Ramos (cell line): ENCODE results near the gene SEMA4D.

ENCODE experiments used
- in situ Hi-C: fragments of 300-500 bp; cut with MboI; formaldehyde crosslinking; loops from one replicate; pipeline ENCODE4 v1.14.3; 2022; ENCODE audit warnings: low sequenced_read_pairs; ENCODE audit not compliant: unreplicated experiment

Gene SEMA4D, protein sequence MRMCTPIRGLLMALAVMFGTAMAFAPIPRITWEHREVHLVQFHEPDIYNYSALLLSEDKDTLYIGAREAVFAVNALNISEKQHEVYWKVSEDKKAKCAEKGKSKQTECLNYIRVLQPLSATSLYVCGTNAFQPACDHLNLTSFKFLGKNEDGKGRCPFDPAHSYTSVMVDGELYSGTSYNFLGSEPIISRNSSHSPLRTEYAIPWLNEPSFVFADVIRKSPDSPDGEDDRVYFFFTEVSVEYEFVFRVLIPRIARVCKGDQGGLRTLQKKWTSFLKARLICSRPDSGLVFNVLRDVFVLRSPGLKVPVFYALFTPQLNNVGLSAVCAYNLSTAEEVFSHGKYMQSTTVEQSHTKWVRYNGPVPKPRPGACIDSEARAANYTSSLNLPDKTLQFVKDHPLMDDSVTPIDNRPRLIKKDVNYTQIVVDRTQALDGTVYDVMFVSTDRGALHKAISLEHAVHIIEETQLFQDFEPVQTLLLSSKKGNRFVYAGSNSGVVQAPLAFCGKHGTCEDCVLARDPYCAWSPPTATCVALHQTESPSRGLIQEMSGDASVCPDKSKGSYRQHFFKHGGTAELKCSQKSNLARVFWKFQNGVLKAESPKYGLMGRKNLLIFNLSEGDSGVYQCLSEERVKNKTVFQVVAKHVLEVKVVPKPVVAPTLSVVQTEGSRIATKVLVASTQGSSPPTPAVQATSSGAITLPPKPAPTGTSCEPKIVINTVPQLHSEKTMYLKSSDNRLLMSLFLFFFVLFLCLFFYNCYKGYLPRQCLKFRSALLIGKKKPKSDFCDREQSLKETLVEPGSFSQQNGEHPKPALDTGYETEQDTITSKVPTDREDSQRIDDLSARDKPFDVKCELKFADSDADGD

DNA sequence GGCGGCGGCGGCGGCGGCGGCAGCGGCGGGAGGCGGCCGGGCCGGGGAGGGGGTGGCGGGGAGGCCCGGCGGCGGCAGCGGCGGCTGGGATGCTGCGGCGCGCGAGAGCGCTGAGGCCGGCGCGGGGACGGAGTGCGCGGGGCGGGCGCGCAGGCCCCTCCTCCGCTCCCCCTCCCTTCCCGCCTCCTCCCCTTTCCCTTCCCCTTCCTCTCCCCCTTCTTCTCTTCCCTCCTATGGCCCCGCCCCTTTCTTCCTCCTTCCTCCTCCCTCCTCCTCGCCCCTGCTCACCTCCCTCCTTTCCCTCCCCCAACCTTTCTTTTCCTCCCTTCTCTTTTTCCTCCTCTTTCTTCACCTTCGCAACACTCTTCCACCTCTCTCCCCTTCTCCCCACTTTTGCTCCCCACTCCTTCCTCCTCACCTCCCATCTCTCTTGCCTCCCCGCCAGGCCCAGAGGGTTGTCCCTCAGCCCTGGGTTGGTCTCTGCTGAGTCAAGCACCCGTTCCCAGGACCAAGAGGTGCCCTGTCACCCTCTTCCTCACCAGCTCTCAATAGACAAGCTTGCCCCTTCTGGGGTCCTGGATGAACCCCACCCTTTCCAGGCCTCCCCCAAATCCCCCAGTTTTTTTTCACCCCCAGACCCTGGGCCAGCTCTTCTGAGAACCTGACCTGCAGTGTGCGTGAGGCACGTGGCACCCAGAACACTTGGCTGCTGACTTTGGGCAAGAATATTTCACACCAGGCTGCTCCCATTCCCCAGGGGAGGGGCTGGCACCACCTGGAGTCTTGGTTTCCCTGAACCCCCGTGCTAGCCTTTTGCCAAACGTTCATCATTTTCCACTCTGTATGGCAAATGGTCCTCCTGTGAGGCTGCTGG is at the start of gene SEMA4D:
TSS of gene SEMA4D (minus strand) at position 136 of the 874 bp plus-strand sequence. CDS start 92,657 bp downstream, outside the sequence.
- in situ Hi-C loops = no loop called here

DNA sequence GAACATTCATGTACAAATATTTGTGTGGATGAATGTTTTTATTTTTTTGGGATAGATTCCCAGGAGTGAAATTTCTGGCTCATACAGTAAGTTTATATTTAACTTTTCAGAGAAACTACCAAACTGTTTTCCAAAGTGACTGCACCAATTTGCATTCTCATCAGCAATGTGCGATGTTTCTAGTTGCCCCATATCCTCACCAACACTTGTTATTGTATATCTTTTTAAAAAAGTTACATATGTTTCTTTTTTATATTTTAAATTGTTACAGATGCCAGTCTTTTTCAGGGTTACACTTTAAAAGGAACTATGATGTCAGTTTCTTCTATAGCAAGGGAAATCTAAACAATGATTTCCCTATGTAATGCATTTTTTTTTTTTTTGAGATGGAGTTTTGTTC is 49.1 kb upstream of the SEMA4D start:
- in situ Hi-C loops = loop anchor here (25.0 kb wide), 1 partner anchor 110 kb away; no protein-coding TSS in a partner anchor

DNA sequence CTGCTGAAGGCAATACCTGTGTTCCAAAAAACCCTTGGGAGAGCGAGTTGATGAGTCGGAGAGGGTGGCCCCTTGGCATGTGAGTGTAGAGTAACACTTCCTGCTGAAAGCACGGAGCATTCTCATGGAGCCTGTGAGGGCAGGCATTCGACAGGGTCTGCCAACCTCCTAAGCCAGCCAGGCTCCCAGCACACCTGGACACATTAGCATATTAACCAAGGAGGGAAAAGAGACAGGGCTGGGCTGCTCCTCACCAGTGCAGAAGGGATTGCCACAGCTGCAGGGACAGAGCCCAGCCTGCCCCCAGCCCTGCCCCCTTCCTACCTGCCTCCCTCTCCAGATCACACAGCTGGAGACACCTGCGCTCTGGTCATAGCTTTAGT is 46.4 kb upstream of the SEMA4D start:
- in situ Hi-C loops = loop anchor here (25.0 kb wide), 1 partner anchor 107 kb away; no protein-coding TSS in a partner anchor

DNA sequence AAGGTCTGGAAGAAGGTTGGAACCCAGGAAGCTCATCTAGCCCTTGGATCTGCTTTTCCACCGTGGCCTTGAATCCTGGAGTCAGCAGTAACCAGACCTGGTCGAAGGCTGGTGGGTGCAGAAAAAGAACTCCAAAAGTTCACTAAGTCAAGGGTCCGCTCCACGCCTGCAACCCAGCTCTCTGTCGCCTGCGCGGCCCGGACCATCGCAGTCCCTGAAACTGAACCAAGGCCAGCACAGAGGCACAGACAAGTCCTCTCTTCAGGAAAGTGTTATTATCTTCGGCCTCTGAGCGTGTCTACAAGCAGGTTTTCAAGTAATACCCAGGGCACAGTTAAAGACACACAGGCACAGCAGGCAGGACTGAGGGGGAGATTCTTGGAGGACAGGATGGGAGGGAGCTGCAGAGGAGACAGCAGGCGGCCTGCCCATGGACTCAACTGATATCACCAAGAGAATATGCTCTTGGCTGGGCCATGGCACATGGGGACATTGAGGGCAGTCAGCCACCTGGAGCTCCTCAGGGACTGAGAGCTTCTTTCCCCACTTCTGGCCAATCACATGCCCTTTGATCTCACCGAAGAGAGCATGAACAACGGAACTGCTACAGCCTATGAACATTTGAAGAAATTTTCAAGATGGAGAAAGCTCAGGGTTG is 45.8 kb upstream of the SEMA4D start:
- in situ Hi-C loops = loop anchor here (25.0 kb wide), 1 partner anchor 106 kb away; no protein-coding TSS in a partner anchor

DNA sequence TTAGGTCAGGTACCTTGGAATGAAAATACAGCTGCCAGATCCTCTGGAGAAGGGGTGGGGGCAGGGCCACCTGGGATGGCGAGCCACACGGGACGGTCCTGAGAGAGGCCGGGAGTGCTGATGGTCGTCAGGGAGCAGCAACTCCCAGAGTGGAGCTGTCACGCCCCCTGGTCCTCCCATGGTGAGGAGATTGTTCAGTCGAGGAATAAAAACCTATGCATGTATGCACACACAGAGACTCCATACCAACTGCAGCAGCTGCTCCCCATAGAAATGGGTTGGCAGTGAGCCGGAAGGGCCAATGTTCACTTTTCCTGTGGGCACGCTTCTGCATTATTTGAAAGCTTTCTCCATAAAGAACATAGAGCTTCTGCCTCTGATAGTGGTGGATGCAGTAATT is 45.2 kb upstream of the SEMA4D start:
- in situ Hi-C loops = loop anchor here (25.0 kb wide), 1 partner anchor 106 kb away; no protein-coding TSS in a partner anchor

DNA sequence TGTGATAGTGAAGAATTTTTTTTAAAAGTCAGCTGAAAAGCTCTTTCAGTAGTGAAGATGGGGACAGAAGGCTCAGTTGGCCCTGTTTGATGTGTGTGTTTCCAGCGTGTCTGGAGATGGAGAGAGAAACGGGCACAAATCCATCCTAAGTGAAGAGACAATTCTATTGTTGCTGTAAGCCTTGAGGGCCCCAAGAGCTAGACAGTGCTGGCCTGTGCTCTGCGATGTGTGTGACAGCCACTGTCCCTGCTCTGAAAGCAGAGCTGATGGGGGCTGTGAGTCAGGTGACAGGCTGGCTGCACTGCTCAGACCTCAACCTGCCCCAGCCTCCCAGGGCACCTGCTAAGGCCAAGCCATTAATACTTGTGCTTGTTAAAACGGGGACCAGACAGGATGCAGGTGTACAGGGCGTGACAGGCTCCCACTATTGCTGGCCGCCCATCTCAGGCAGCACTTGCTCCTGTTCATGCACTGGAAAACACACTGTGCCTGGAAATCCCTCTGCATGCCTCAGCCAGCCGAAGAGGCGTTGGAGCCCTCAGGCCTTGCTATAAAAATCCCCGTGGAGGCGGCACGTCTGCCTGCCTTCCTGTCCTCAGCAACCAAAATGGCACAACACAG is 44.6 kb upstream of the SEMA4D start:
- in situ Hi-C loops = loop anchor here (25.0 kb wide), 1 partner anchor 105 kb away; no protein-coding TSS in a partner anchor

DNA sequence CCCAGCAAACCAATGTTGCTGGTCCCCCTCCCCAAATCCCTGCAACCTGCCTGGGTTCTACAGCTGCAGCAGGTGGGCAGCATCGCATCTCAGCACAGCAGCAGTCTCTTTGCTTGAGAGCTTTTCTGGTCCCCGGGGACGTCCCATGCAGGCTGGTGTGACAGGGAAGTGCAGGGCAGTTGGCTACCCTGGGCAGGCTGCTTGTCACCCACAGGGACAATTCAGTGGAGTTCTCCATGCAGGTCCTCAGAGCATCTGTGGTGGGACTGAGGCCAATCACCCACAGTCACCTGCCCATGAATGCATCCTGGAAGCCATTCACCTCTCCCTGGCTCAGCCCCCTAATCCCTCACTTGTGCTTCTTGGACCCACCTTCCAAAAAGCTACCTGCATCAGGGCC is 43.9 kb upstream of the SEMA4D start:
- in situ Hi-C loops = loop anchor here (25.0 kb wide), 1 partner anchor 104 kb away; no protein-coding TSS in a partner anchor

DNA sequence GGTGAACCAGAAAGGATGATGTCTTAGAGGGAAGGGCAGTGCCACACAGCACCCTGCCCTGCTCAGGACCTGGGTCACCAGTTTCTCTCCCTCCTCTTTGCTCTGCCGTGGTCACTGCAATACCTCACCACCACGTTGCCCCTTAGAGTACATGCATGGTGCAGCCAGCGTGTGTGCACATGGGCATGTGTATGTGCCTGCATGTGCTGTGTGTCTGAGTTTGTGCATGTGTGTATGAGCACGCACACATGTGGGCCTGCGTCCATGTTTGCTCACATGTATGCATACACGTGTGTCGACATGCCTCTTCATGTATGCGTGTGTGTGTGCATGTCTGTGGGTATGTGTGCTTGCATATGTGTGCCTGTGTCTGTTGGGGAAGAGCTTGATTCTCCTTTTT is 41.5 kb upstream of the SEMA4D start:
- in situ Hi-C loops = loop anchor here (25.0 kb wide), 1 partner anchor 102 kb away; no protein-coding TSS in a partner anchor

DNA sequence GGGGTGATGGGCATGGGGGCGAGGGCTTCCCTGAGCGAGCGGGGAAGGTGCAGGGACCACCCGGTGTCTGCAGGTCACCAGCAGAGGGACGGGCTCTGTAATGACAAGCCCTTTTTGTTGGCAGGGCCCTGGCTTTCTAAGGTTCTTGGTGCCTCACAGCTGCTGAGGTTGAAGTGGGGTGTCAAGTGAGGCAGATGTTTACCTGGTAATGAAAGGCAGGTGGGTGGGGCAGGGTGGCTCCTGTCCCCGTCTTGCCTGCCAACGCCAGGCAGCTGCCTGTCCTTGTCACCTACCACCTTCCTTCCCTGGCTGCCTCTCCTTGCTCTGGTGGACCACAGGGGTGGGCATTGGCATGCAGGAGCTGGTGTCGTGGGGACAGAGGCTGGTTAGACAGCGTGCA is 41.0 kb upstream of the SEMA4D start:
- in situ Hi-C loops = loop anchor here (25.0 kb wide), 1 partner anchor 102 kb away; no protein-coding TSS in a partner anchor

DNA sequence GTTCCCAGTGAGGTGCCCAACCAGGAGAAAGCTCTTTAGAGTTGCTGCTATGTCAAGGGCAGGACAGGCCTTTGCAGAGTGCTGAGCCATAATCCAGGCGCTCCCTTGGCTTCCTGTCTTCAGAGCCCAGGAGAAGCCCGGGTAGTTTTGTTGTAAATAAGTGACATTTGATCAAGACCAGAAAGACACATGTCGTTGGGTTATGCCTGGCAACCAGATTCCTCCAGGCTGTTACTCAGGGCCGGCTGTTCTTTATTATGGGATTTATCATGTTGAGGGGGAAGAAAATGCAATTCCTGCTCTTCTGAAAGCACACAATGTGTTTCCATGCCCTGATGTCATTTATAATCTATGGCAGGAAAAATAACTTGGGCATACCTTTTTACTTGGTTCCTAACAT is 39.3 kb upstream of the SEMA4D start:
- in situ Hi-C loops = loop anchor here (25.0 kb wide), 1 partner anchor 100 kb away; no protein-coding TSS in a partner anchor

DNA sequence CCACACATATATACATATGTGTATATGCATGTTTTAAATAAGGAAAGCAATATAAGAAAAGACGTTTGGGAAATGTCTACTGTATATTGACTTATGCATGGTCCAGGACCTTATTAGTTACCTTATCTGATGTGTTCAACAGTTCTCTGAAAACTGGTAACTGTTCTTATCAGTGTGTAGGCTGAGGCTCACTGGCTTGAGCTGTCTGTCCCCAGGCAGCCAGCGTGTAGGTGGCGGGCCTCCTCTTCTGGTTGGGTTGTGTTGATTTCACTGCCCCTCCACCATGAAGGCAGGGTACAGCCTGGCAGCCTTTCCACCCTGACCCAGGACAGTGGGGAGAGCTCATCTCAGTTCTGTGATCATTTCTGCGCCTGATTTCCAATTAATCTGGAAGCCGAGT is 38.7 kb upstream of the SEMA4D start:
- in situ Hi-C loops = loop anchor here (25.0 kb wide), 1 partner anchor 99 kb away; no protein-coding TSS in a partner anchor

DNA sequence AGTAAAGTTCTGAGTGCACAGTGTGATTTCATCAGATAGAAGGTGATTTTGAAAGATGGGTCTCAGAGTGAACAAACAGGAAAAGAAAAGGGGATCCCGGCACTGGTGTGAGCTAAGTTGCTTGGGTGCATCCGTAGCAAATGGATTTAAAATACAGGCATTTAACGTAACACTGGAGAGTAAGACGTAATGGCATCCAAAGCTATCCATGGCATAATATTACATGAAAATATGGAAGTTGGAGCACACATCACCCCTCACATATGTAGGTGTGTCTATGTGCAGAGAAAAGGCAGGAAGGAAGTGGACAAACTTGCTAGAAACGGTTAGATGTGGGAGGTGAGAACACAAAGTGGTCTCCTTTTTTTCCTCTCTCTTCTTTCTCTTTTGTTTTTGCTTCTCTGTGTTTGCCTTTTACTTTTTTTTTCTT is 38.2 kb upstream of the SEMA4D start:
- in situ Hi-C loops = loop anchor here (25.0 kb wide), 1 partner anchor 99 kb away; no protein-coding TSS in a partner anchor

DNA sequence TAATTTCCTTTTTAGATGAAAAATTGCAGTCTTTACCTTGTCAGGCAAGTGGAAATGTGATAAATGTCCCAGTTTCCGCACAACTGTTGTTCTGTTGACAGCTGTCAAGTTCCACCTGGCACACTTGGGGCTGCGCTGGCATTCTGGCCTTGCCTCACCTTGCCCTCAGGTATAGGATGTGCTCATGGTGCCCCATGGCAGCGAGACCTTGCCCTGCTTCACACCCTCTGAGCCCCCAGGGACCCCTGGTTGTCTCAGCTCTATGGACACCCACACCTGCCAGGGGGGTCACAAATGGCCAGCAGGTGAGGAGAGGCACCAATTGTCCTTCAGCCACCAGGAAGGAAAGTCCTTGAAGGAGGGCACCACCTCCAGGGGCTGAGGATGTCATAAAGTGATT is 37.5 kb upstream of the SEMA4D start:
- in situ Hi-C loops = loop anchor here (25.0 kb wide), 1 partner anchor 98 kb away; no protein-coding TSS in a partner anchor

DNA sequence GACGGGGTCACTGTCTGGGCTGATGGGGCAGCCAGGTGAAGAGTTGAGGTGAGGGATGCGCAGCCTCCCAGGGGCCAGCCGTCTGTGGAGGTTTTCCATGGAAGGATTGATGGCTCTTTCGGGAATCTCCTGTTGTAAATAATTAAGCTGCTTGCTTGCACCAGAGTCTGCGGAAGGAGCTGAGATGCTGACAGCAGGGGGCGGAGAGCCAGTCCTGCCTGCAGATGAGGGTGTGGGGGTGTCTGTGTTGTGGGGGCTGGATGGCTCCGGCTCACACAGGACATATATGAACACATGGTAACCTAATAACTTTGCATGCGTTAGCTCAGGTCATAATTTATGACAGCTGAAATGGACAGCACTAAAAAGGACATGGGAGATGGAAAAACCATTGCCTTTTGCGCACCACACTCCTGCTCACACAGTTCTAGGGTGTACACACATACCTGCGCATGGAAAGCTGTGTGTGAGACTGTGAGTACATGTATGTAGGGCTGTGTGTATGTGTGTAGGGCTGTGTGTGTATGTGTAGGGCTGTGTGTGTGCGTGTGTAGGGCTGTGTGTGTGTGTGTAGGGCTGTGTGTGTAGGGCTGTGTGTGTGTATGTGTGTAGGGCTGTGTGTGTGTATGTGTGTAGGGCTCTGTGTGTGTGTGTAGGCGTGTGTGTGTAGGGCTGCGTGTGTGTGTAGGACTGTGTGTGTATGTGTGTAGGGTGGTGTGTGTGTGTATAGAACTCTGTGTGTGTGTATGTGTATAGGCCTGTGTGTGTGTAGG is 36.8 kb upstream of the SEMA4D start:
- in situ Hi-C loops = loop anchor here (25.0 kb wide), 1 partner anchor 97 kb away; no protein-coding TSS in a partner anchor

DNA sequence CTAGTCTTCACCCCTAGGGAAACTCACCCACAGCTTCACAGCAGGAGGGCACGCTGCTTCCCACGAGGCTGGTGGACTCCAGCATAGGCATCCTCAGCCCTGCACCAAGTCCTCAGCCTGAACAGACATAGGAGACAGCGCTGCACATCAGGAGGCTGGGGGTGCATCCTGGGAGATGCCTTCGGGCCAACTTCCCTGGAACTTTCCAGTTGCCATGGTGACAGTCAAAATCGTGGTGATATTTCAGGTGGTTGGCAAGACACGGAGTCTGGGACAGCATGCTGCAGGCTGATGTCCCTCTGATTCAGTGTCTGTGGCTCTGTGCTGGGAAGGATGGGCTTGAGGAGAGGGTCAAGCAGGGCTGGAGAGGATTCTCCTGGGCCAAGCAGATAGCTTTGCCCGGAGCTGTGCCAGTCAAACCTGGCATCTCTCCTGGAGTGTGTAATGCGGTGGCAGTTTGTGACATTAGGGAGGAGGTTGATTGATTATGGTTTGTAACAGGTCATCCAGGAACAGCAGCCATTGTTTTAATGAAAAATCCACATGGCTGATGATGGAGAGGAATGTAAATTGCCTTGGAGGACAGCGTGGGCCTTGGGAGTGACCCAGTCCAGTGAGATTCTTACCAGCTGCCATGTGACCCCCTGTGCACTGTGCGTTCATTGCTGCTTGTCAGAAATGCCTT is 35.6 kb upstream of the SEMA4D start:
- in situ Hi-C loops = loop anchor here (25.0 kb wide), 1 partner anchor 96 kb away; no protein-coding TSS in a partner anchor

DNA sequence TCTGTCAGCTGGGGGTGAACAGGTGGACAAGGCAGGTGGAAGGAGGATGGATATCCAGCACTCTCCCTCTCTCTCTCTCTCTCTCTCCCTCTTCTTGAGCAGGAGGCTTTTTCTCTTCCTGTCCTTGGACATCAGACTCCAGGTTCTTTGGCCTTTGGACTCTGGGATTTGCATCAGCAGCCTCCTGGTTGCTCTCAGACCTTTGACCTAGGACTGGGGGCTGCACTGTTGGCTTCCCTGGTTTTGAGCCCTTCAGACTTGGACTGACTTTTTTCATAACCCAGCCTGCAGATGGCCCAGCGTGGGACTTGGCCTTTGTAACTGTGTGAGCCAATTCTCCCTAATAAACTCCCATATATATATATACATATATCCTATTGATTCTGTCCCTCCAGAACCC is 35.0 kb upstream of the SEMA4D start:
- in situ Hi-C loops = loop anchor here (25.0 kb wide), 1 partner anchor 96 kb away; no protein-coding TSS in a partner anchor

DNA sequence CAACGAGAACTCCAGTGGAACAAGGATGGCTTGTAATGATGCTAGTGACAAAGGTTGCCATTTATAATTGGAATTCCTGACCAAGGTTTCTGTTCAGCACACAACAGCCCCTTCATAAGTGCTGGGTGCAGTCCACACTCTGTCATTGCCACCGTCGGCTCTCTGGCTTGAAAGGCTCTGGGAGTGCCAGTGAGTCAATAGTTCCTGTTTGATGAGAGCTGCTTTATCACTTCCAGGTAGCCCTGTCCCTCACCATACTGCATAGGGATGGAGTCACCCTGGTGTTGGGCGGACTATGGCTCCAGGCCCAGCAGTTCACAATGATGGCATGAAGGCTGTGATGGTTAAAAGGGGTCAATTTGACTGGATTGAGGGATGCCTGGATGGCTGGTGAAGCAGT is 34.6 kb upstream of the SEMA4D start:
- in situ Hi-C loops = loop anchor here (25.0 kb wide), 1 partner anchor 95 kb away; no protein-coding TSS in a partner anchor
